ENCODE results near the gene ADAM30. TPM values are rescaled to one million over a fixed set of nuclear protein-coding genes. Genes with fewer than 3 reads are reported as not detected.

Gene ADAM30
- total RNA-seq (2014; rRNA removed; shearing (Covaris generic)), result not detected in 2 replicates
- polyA plus RNA-seq (2016; fragmentation: Nextera tagmentation; extraction: Ambion mirVana), result not detected in 2 replicates

DNA sequence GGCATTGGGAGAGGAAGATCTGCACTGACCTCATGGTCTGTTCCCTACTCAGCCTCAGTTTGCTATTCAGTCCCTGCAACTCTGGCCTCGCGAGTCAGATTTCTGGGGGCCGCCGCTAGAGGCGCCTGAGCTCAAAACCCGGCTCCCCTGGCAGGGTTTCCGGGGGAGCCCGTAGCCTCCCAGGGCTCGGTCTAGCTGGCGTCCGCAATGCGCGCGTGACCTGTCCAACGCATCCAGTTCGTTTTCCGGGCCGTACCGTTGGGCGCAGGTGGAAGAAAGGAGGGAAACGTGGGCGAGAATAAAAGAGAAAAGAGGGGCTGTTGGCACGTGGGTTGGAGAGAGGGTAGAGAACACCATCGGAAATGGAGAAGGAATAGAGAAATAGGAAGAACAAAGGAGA is at the start of gene ADAM30:
Gene ADAM30, minus strand, starts transcription at position 213 of the 400 bp plus-strand sequence. Its CDS starts 179 bp downstream, at position 34.
- no peak within 1 kb of the TSS for H3K4me3 ChIP-seq
- no peaks in the 10 kb centered on the region for H4K20me1 ChIP-seq (ENCODE audit: insufficient read depth)
- H3K79me2 ChIP-seq (ENCODE audit: insufficient read depth), result no peaks in the 10 kb centered on the region
- 41 to 45% methylated on average over 24 of the region's 24 CpGs for WGBS, 2 experiments (ENCODE audit: low coverage in 1 of 2, low lambda C conversion rate in 2 of 2, missing lambda C conversion rate in 2 of 2)
- no peaks in the 10 kb centered on the region; the same call in 1 of the 2 replicates for H3K27me3 ChIP-seq (replicated peaks; ENCODE audit: insufficient read depth)
- H3K9me3 ChIP-seq (ENCODE audit: low read depth), result no peaks in the 10 kb centered on the region
- H3K4me2 ChIP-seq (ENCODE audit: unreplicated experiment), result no peak within 1 kb of the TSS
- H3K27ac ChIP-seq, result no peak within 1 kb of the TSS
- TF ChIP-seq EZH2phosphoT487 (IDR thresholded peaks at IDR 0.05; ENCODE audit: insufficient read depth, low read depth) (no peak), EZH2 (IDR thresholded peaks at IDR 0.05; ENCODE audit: insufficient read depth, poor library complexity, severe bottlenecking) (no peak)
- H3K9ac ChIP-seq, result no peak within 1 kb of the TSS
- H3K36me3 ChIP-seq (ENCODE audit: low read depth), result no peaks in the 10 kb centered on the region
- no peaks in the 10 kb centered on the region for H3K4me1 ChIP-seq (ENCODE audit: insufficient read depth)
- DNase-seq, result no peak
- in situ Hi-C loops (cut with MboI), result no loop called here
- no peak within 1 kb of the TSS for H2AFZ ChIP-seq
- H3K9me2 ChIP-seq (ENCODE audit: insufficient read depth), result no peaks in the 10 kb centered on the region
- no peaks in the 10 kb centered on the region for H3F3A ChIP-seq (ENCODE audit: insufficient read depth)

DNA sequence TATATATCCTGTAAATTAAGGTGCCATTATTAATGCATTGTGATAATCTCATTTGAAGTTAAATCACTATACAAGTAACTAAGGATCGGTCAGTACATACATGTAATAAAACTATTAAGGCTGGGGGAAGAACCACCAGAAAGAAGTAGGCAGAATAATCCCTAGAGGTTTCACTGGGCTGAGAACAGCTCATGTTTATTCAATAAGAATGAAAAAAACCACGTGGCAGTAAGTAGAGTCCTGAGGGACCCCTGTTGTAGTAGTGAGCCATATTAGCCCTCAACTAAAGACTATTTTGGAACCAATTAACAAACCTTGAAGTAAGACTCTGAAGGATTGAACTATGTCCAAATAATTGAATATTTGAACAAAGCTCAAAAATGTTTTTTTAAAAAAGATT is 46.9 kb upstream of the ADAM30 start:
- WGBS, 2 experiments (ENCODE audit: low coverage in 1 of 2, low lambda C conversion rate in 2 of 2, missing lambda C conversion rate in 2 of 2), result 49 to 51% methylated on average over 2 of the region's 2 CpGs
- TF ChIP-seq EZH2phosphoT487 (IDR thresholded peaks at IDR 0.05; ENCODE audit: insufficient read depth, low read depth) (no peak), EZH2 (IDR thresholded peaks at IDR 0.05; ENCODE audit: insufficient read depth, poor library complexity, severe bottlenecking) (no peak)
- Histone ChIP-seq H3K4me2 (ENCODE audit: unreplicated experiment) (no peak overlapping the region), H3K9me3 (ENCODE audit: low read depth) (no peaks in the 10 kb centered on the region), H2AFZ (no peak overlapping the region), H4K20me1 (ENCODE audit: insufficient read depth) (no peaks in the 10 kb centered on the region), H3K4me1 (ENCODE audit: insufficient read depth) (peaks cover 29% of the 10 kb centered on the region), H3K9me2 (ENCODE audit: insufficient read depth) (no peaks in the 10 kb centered on the region), H3K4me3 (no peak overlapping the region), H3K9ac (no peak overlapping the region), H3K36me3 (ENCODE audit: low read depth) (peaks cover 45% of the 10 kb centered on the region; the same call in 1 of the 2 replicates), H3K27ac (no peak overlapping the region), H3K27me3 (replicated peaks; ENCODE audit: insufficient read depth) (no peaks in the 10 kb centered on the region), H3K79me2 (ENCODE audit: insufficient read depth) (peaks cover 76% of the 10 kb centered on the region), H3F3A (ENCODE audit: insufficient read depth) (peaks cover 44% of the 10 kb centered on the region)
- no peak for DNase-seq
- in situ Hi-C loops (cut with MboI), result no loop called here

- H3F3A ChIP-seq (ENCODE audit: insufficient read depth), result peaks cover 27% of the 10 kb centered on the region
- no peaks in the 10 kb centered on the region for H3K9me3 ChIP-seq (ENCODE audit: low read depth)
- no peaks in the 10 kb centered on the region for H3K9me2 ChIP-seq (ENCODE audit: insufficient read depth)
- H3K79me2 ChIP-seq (ENCODE audit: insufficient read depth), result peaks cover 83% of the 10 kb centered on the region
- no peak overlapping the region for H2AFZ ChIP-seq
- H4K20me1 ChIP-seq (ENCODE audit: insufficient read depth), result no peaks in the 10 kb centered on the region
- no peaks in the 10 kb centered on the region for H3K27me3 ChIP-seq (replicated peaks; ENCODE audit: insufficient read depth)
- no peak overlapping the region for H3K4me2 ChIP-seq (ENCODE audit: unreplicated experiment)
- in situ Hi-C loops (cut with MboI), result no loop called here
- H3K4me1 ChIP-seq (ENCODE audit: insufficient read depth), result peaks cover 12% of the 10 kb centered on the region
- peaks cover 55% of the 10 kb centered on the region; the same call in 1 of the 2 replicates for H3K36me3 ChIP-seq (ENCODE audit: low read depth)
- TF ChIP-seq EZH2 (IDR thresholded peaks at IDR 0.05; ENCODE audit: insufficient read depth, poor library complexity, severe bottlenecking) (no peak), EZH2phosphoT487 (IDR thresholded peaks at IDR 0.05; ENCODE audit: insufficient read depth, low read depth) (no peak)
- 94 to 96% methylated on average over 4 of the region's 4 CpGs for WGBS, 2 experiments (ENCODE audit: low coverage in 1 of 2, low lambda C conversion rate in 2 of 2, missing lambda C conversion rate in 2 of 2)
- DNase-seq, result no peak
- H3K4me3 ChIP-seq, result no peak overlapping the region
- H3K27ac ChIP-seq, result no peak overlapping the region
- no peak overlapping the region for H3K9ac ChIP-seq
Measured at GRCh38 chr1:119941392-119941791, 45.1 kb upstream of the ADAM30 start.

DNA sequence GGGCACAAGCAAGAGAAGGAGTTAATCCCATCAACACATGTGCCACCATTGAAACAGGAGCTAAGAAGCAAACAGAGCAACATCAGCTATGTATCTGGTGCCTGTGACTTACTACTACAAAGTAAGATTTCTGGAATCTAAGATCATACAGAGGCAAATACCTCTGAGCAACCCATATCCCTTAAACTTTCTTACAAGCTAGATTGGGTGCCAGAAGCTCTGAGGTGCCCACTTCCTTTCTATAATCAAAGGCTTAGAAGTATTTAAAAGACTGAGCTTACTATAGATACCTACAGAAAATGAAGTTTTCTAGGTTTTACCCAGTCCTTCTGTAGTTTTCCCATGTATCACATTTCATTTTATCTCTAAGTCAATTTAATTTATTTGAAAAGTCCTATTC is 44.4 kb upstream of the ADAM30 start:
- TF ChIP-seq EZH2 (IDR thresholded peaks at IDR 0.05; ENCODE audit: insufficient read depth, poor library complexity, severe bottlenecking) (no peak), EZH2phosphoT487 (IDR thresholded peaks at IDR 0.05; ENCODE audit: insufficient read depth, low read depth) (no peak)
- Histone ChIP-seq H3K9me2 (ENCODE audit: insufficient read depth) (no peaks in the 10 kb centered on the region), H3K4me2 (ENCODE audit: unreplicated experiment) (no peak overlapping the region), H2AFZ (no peak overlapping the region), H3K4me1 (ENCODE audit: insufficient read depth) (peaks cover 5% of the 10 kb centered on the region), H3K9ac (no peak overlapping the region), H3K27ac (no peak overlapping the region), H3K4me3 (no peak overlapping the region), H3K36me3 (ENCODE audit: low read depth) (peaks cover 62% of the 10 kb centered on the region; the same call in 1 of the 2 replicates), H3K9me3 (ENCODE audit: low read depth) (no peaks in the 10 kb centered on the region), H3K27me3 (replicated peaks; ENCODE audit: insufficient read depth) (no peaks in the 10 kb centered on the region), H4K20me1 (ENCODE audit: insufficient read depth) (no peaks in the 10 kb centered on the region), H3F3A (ENCODE audit: insufficient read depth) (peaks cover 20% of the 10 kb centered on the region), H3K79me2 (ENCODE audit: insufficient read depth) (peaks cover 79% of the 10 kb centered on the region)
- no peak for DNase-seq
- in situ Hi-C loops (cut with MboI), result no loop called here

- H3K79me2 ChIP-seq (ENCODE audit: insufficient read depth), result peaks cover 62% of the 10 kb centered on the region
- peaks cover 14% of the 10 kb centered on the region; the same call in 1 of the 2 replicates for H3F3A ChIP-seq (ENCODE audit: insufficient read depth)
- H2AFZ ChIP-seq, result no peak overlapping the region
- no peaks in the 10 kb centered on the region for H3K9me2 ChIP-seq (ENCODE audit: insufficient read depth)
- H3K4me3 ChIP-seq, result no peak overlapping the region
- no peaks in the 10 kb centered on the region for H3K27me3 ChIP-seq (replicated peaks; ENCODE audit: insufficient read depth)
- H3K9me3 ChIP-seq (ENCODE audit: low read depth), result no peaks in the 10 kb centered on the region
- H3K9ac ChIP-seq, result no peak overlapping the region
- H3K27ac ChIP-seq, result no peak overlapping the region
- H4K20me1 ChIP-seq (ENCODE audit: insufficient read depth), result no peaks in the 10 kb centered on the region
- no peaks in the 10 kb centered on the region for H3K4me1 ChIP-seq (ENCODE audit: insufficient read depth)
- no peak for TF ChIP-seq EZH2 (IDR thresholded peaks at IDR 0.05; ENCODE audit: insufficient read depth, poor library complexity, severe bottlenecking)
- no peak for TF ChIP-seq EZH2phosphoT487 (IDR thresholded peaks at IDR 0.05; ENCODE audit: insufficient read depth, low read depth)
- no peak for DNase-seq
- peaks cover 85% of the 10 kb centered on the region for H3K36me3 ChIP-seq (ENCODE audit: low read depth)
- 96 to 98% methylated on average over 5 of the region's 5 CpGs for WGBS, 2 experiments (ENCODE audit: low coverage in 1 of 2, low lambda C conversion rate in 2 of 2, missing lambda C conversion rate in 2 of 2)
- no peak overlapping the region for H3K4me2 ChIP-seq (ENCODE audit: unreplicated experiment)
- in situ Hi-C loops (cut with MboI), result no loop called here
Measured at GRCh38 chr1:119937198-119937597, 40.9 kb upstream of the ADAM30 start.

All from GM23248 (cell line).